Measurements from ENCODE around the gene PTPRE.

DNA sequence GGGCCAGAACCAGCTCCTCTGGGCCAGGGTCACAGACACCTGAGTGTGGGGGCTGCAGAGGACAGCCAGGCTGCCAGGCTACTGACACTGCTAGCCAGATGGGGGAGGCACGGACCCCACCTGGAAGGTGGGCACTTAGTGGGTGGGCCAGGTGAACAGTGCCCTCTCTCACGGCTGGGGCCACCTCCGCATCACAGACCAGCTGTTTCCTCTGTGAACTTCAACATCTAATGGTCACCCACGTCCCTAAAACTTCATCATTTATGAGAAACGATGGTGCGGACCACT lies 138.9 kb downstream of the PTPRE start:
- TF ChIP-seq, protein P1, sequence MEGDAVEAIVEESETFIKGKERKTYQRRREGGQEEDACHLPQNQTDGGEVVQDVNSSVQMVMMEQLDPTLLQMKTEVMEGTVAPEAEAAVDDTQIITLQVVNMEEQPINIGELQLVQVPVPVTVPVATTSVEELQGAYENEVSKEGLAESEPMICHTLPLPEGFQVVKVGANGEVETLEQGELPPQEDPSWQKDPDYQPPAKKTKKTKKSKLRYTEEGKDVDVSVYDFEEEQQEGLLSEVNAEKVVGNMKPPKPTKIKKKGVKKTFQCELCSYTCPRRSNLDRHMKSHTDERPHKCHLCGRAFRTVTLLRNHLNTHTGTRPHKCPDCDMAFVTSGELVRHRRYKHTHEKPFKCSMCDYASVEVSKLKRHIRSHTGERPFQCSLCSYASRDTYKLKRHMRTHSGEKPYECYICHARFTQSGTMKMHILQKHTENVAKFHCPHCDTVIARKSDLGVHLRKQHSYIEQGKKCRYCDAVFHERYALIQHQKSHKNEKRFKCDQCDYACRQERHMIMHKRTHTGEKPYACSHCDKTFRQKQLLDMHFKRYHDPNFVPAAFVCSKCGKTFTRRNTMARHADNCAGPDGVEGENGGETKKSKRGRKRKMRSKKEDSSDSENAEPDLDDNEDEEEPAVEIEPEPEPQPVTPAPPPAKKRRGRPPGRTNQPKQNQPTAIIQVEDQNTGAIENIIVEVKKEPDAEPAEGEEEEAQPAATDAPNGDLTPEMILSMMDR (IDR thresholded peaks at IDR 0.05; ENCODE audit: low read depth, low read length, missing input control): no peak
- TF ChIP-seq EGR1 (IDR thresholded peaks at IDR 0.05; ENCODE audit: low read depth in 2 of 2) (no peak), RAD21 (IDR thresholded peaks at IDR 0.05) (no peak), GABPA (IDR thresholded peaks at IDR 0.05 in 1 of 2, conservative IDR thresholded peaks at IDR 0.05 in 1 of 2) (no peak), FOXA2 (IDR thresholded peaks at IDR 0.05) (no peak), YY1 (IDR thresholded peaks at IDR 0.05) (no peak), TAF1 (conservative IDR thresholded peaks at IDR 0.05) (no peak), JUND (IDR thresholded peaks at IDR 0.05) (no peak)
- TF ChIP-seq, protein P2, sequence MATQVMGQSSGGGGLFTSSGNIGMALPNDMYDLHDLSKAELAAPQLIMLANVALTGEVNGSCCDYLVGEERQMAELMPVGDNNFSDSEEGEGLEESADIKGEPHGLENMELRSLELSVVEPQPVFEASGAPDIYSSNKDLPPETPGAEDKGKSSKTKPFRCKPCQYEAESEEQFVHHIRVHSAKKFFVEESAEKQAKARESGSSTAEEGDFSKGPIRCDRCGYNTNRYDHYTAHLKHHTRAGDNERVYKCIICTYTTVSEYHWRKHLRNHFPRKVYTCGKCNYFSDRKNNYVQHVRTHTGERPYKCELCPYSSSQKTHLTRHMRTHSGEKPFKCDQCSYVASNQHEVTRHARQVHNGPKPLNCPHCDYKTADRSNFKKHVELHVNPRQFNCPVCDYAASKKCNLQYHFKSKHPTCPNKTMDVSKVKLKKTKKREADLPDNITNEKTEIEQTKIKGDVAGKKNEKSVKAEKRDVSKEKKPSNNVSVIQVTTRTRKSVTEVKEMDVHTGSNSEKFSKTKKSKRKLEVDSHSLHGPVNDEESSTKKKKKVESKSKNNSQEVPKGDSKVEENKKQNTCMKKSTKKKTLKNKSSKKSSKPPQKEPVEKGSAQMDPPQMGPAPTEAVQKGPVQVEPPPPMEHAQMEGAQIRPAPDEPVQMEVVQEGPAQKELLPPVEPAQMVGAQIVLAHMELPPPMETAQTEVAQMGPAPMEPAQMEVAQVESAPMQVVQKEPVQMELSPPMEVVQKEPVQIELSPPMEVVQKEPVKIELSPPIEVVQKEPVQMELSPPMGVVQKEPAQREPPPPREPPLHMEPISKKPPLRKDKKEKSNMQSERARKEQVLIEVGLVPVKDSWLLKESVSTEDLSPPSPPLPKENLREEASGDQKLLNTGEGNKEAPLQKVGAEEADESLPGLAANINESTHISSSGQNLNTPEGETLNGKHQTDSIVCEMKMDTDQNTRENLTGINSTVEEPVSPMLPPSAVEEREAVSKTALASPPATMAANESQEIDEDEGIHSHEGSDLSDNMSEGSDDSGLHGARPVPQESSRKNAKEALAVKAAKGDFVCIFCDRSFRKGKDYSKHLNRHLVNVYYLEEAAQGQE (IDR thresholded peaks at IDR 0.05): no peak

All from liver (tissue), 3 donors.